Ovary (tissue), 9 donors: Measurements from ENCODE around the gene ESAM. TPM values are rescaled to one million over a fixed set of nuclear protein-coding genes. Genes with fewer than 3 reads are reported as not detected.

Experiments
- DNase-seq, 5 donors: peaks; one replicate each; pipeline ENCODE4 v3.0.0-alpha.2; 2019 to 2020
- H3K27ac ChIP-seq, 2 donors: fragments of 200-600 bp; one replicate each; pipeline versions ENCODE4 v1.5.1 to v1.8.0; 2019 to 2022
- H3K27me3 ChIP-seq: fragments of 200-600 bp; one replicate; pipeline ENCODE4 v1.8.0; 2022
- H3K36me3 ChIP-seq: fragments of 200-600 bp; sonication (generic); one replicate; pipeline ENCODE4 v1.5.1; 2019
- H3K4me1 ChIP-seq: one replicate; pipeline ENCODE4 v1.8.1; 2013; ENCODE audit warnings: mild to moderate bottlenecking, moderate library complexity; ENCODE audit not compliant: insufficient read depth
- H3K4me3 ChIP-seq: fragments of 200-600 bp; sonication (generic); one replicate; pipeline ENCODE4 v1.5.1; 2017
- H3K9me3 ChIP-seq, 2 donors: fragments of 200-600 bp in 1 of 2; sonication (generic) in 1 of 2; one replicate each; pipeline versions ENCODE4 v1.5.1 to v1.8.1; 2013 to 2019; ENCODE audit warnings: mild to moderate bottlenecking in 1 of 2, moderate library complexity in 1 of 2
- CTCF ChIP-seq, 3 donors: fragments of 450-650 bp in 2 of 3; fragments of 200-600 bp in 1 of 3; IDR thresholded peaks; one replicate each; pipeline versions ENCODE4 v1.5.1 to v1.8.0; 2016 to 2022; ENCODE audit warnings: antibody characterized with exemption in 3 of 3, mild to moderate bottlenecking in 1 of 3
- EP300 ChIP-seq: sonication (generic); formaldehyde crosslinking; IDR thresholded peaks from one replicate; pipeline ENCODE4 v1.6.1; 2017; ENCODE audit warnings: antibody characterized with exemption
- POLR2A ChIP-seq: fragments of 450-650 bp; IDR thresholded peaks from one replicate; pipeline ENCODE4 v1.6.1; 2017; ENCODE audit warnings: antibody characterized with exemption, mild to moderate bottlenecking, moderate library complexity
- WGBS, 3 donors: extraction: QIAGEN DNeasy Blood & Tissue Kit in 1 of 3; methylation state at CpG; one replicate each; pipeline versions ENCODE4 v1.1.5 to v1.1.7; 2013 to 2017; 5-methylcytosine and 5-hydroxymethylcytosine counted together
- intact Hi-C, 4 donors: fragments of 100-400 bp; cut with DNase I; formaldehyde crosslinking; loops; one replicate each; pipeline versions ENCODE4 v1.11.0 to v1.15.1; 2022 to 2023
- polyA plus RNA-seq, 2 donors: library from polyadenylated mRNA; stranded (reverse); fragments of 200-250 nt in 1 of 2; fragments of 350-450 nt in 1 of 2; fragmentation: Illumina TruSeq in 1 of 2; extraction: RNeasy Lipid Tissue Mini Kit (QIAGEN cat#74804) in 1 of 2; gene quantifications; one replicate each; pipeline ENCODE4 v1.2.3, GENCODE V29; 2013 to 2014
- total RNA-seq, 7 donors: library from RNA; depleted of rRNA in 2 of 7; stranded (reverse); fragments of >200 nt in 2 of 7; fragmentation: NEBNext Ultra II Directional in 3 of 7; extraction: Animal tissue kit (Norgen Biotek cat#: 25700) in 3 of 7; gene quantifications; one replicate each; pipeline versions ENCODE4 v1.1.0 to v1.2.4, GENCODE V29; 2016 to 2023
- donor health status: DM: no; HTN: no; CAD: no; lungs with moderate emphysema.
- donor health status: DM: no; HTN: no; CAD: no.
- donor health status: Bipolar disorder and iron deficiency.
- donor health status: DM: yes; HTN: yes; CAD: no.
- donor health status: DM: no; HTN: no; CAD: no.
- donor health status: DM: yes; HTN: yes; CAD: no.

The ESAM gene
- total and polyA plus RNA-seq, 9 donors, result 7.3 to 46.6 (median 11.2) TPM

- H3K36me3 ChIP-seq, result no peaks in the 10 kb centered on the region
- H3K4me1 ChIP-seq, result peaks cover 2% of the 10 kb centered on the region
- no peak overlapping the region for H3K27ac ChIP-seq
- 81 to 86% (median 81%) methylated on average over 7 of the region's 7 CpGs for WGBS, 3 donors
- no peaks in the 10 kb centered on the region for H3K27me3 ChIP-seq
- intact Hi-C loops, result no loop called here
- TF ChIP-seq POLR2A (no peak), EP300 (no peak), CTCF (IDR thresholded peaks at IDR 0.05) (no peak)
- H3K4me3 ChIP-seq, result no peak overlapping the region
- no peaks in the 10 kb centered on the region for H3K9me3 ChIP-seq
- no peak for DNase-seq
Measured at GRCh38 chr11:124737638-124738305, 24.3 kb downstream of the ESAM start.

GRCh38 chr11:124736736-124737135 lies 25.4 kb downstream of the ESAM start:
- intact Hi-C loops, result no loop called here
- H3K9me3 ChIP-seq, result no peaks in the 10 kb centered on the region
- no peak overlapping the region for H3K27ac ChIP-seq
- no peaks in the 10 kb centered on the region for H3K27me3 ChIP-seq
- DNase-seq, result no peak
- no peak overlapping the region for H3K4me3 ChIP-seq
- TF ChIP-seq CTCF (IDR thresholded peaks at IDR 0.05), result no peak
- no peak for TF ChIP-seq POLR2A
- TF ChIP-seq EP300, result no peak
- 65 to 71% (median 70%) methylated on average over 3 of the region's 3 CpGs for WGBS, 3 donors
- H3K36me3 ChIP-seq, result no peaks in the 10 kb centered on the region
- H3K4me1 ChIP-seq, result peaks cover 2% of the 10 kb centered on the region

GRCh38 chr11:124732230-124732629 lies 29.9 kb downstream of the ESAM start:
- intact Hi-C loops, result no loop called here

GRCh38 chr11:124729571-124729970 lies 32.5 kb downstream of the ESAM start:
- H3K27me3 ChIP-seq, result no peaks in the 10 kb centered on the region
- intact Hi-C loops, result no loop called here
- no peak overlapping the region for H3K27ac ChIP-seq
- H3K4me3 ChIP-seq, result no peak overlapping the region
- H3K36me3 ChIP-seq, result no peaks in the 10 kb centered on the region
- H3K9me3 ChIP-seq, result no peaks in the 10 kb centered on the region
- no peak for TF ChIP-seq CTCF (IDR thresholded peaks at IDR 0.05)
- no peak for TF ChIP-seq POLR2A
- no peak for TF ChIP-seq EP300
- DNase-seq, result no peak
- 84 to 94% (median 87%) methylated on average over 4 of the region's 4 CpGs for WGBS, 3 donors
- no peaks in the 10 kb centered on the region for H3K4me1 ChIP-seq

More at GRCh38 chr11:124732230-124732629, 29.9 kb downstream of the ESAM start:
- no peak for DNase-seq
- TF ChIP-seq POLR2A, result no peak
- TF ChIP-seq CTCF (IDR thresholded peaks at IDR 0.05), result no peak
- no peak for TF ChIP-seq EP300
- Histone ChIP-seq H3K36me3 (no peaks in the 10 kb centered on the region), H3K4me1 (no peaks in the 10 kb centered on the region), H3K9me3 (no peaks in the 10 kb centered on the region), H3K4me3 (no peak overlapping the region), H3K27me3 (no peaks in the 10 kb centered on the region), H3K27ac (no peak overlapping the region)
- WGBS, 3 donors, result 86 to 95% (median 88%) methylated on average over 4 of the region's 4 CpGs
